Right lobe of liver (tissue), 6 donors: ENCODE data around the gene FAM227B. TPM values are rescaled to one million over a fixed set of nuclear protein-coding genes. Genes with fewer than 3 reads are reported as not detected.
"Not testable (repeated sequence)": the region's sequence is repeated elsewhere in the genome, so short reads cannot be mapped to it uniquely, and the experiment has no call there.

Source experiments
- ATAC-seq, 4 donors: fragments of 200-7000 bp; cut with Tn5 transposase; one replicate each; pipeline ENCODE4 v1.9.1; 2020; ENCODE audit warnings: mild to moderate bottlenecking in 4 of 4, moderate library complexity in 4 of 4
- DNase-seq, 3 donors: peaks; one replicate each; pipeline ENCODE4 v3.0.0-alpha.2; 2020
- H3K27ac ChIP-seq, 3 donors: fragments of 200-600 bp; one replicate each; pipeline ENCODE4 v1.8.0; 2022
- H3K27me3 ChIP-seq, 2 donors: fragments of 200-600 bp; one replicate each; pipeline ENCODE4 v1.8.0; 2022
- H3K36me3 ChIP-seq, 4 donors: fragments of 200-600 bp; sonication (generic) in 1 of 4; one replicate each; pipeline versions ENCODE4 v1.5.1 to v1.8.0; 2017 to 2022; ENCODE audit warnings: control low read depth in 1 of 4
- H3K4me1 ChIP-seq, 4 donors: fragments of 200-600 bp; sonication (generic) in 1 of 4; one replicate each; pipeline versions ENCODE4 v1.5.1 to v1.8.0; 2017 to 2022; ENCODE audit warnings: control low read depth in 1 of 4
- H3K4me3 ChIP-seq, 3 donors: fragments of 200-600 bp; one replicate each; pipeline ENCODE4 v1.8.0; 2022
- H3K9me3 ChIP-seq, 4 donors: fragments of 200-600 bp; sonication (generic) in 1 of 4; one replicate each; pipeline versions ENCODE4 v1.5.1 to v1.8.0; 2017 to 2022; ENCODE audit warnings: control low read depth in 1 of 4
- CTCF ChIP-seq, 4 donors: fragments of 200-600 bp in 3 of 4; fragments of 450-650 bp in 1 of 4; IDR thresholded peaks; one replicate each; pipeline versions ENCODE4 v1.5.1 to v1.8.0; 2016 to 2022; ENCODE audit warnings: antibody characterized with exemption in 4 of 4, mild to moderate bottlenecking in 2 of 4
- POLR2A ChIP-seq: fragments of 450-650 bp; IDR thresholded peaks from one replicate; pipeline ENCODE4 v1.6.1; 2017; ENCODE audit warnings: antibody characterized with exemption, mild to moderate bottlenecking
- WGBS: methylation state at CpG from one replicate; pipeline ENCODE4 v1.1.6; 2018; ENCODE audit warnings: low coverage, low lambda C conversion rate; ENCODE audit not compliant: insufficient coverage; ENCODE audit errors: missing lambda C conversion rate; 5-methylcytosine and 5-hydroxymethylcytosine counted together
- intact Hi-C, 2 donors: fragments of 100-400 bp; cut with DNase I; formaldehyde crosslinking; loops; one replicate each; pipeline versions ENCODE4 v1.11.2 to v1.14.1; 2022
- total RNA-seq, 6 experiments: library from RNA; depleted of rRNA in 2 of 6; stranded (reverse); fragments of >200 nt in 2 of 6; fragmentation: NEBNext Ultra II Directional in 3 of 6; extraction: Animal tissue kit (Norgen Biotek cat#: 25700) in 3 of 6; gene quantifications; one replicate each; pipeline versions ENCODE4 v1.1.0 to v1.2.4, GENCODE V29; 2016 to 2023
- donor health status: DM: no; HTN: yes; CAD: no.
- donor health status: DM: no; HTN: no; CAD: no.
- donor health status: DM: no; HTN: no; CAD: no.
- donor health status: DM: no; HTN: yes; CAD: no.
- donor health status: DM: no; HTN: yes; CAD: no.

Gene FAM227B
- total RNA-seq, 6 experiments from 2014 or later, result 1.3 to 3.2 (median 2.0) TPM

DNA sequence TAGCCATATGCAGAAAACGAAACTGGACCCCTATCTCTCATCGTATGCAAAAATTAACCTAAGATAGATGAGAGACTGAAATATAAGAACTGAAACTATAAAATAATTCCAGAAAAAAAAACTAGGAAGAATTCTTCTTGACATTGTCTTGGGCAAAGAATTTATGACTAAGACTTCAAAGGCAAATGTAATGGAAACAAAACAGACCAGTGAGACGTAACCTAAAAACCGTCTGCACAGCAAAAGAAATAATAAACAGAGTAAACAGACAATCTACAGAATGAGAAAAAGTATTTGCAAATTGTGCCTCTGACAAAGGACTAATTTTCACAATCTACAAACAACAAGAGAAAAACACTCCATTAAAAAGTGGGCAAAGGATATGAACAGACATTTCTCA, 92.3 kb downstream of the FAM227B start:
- no peak overlapping the region for H3K27ac ChIP-seq
- ATAC-seq (no peak), DNase-seq (no peak)
- H3K27me3 ChIP-seq, result no peaks in the 10 kb centered on the region
- intact Hi-C loops, result no loop called here
- H3K4me3 ChIP-seq, result no peak overlapping the region
- H3K36me3 ChIP-seq, result no peaks in the 10 kb centered on the region
- H3K9me3 ChIP-seq, result no peaks in the 10 kb centered on the region
- 68% methylated on average over 4 of the region's 4 CpGs for WGBS
- H3K4me1 ChIP-seq, result no peaks in the 10 kb centered on the region
- TF ChIP-seq CTCF (IDR thresholded peaks at IDR 0.05) (no peak), POLR2A (no peak)

DNA sequence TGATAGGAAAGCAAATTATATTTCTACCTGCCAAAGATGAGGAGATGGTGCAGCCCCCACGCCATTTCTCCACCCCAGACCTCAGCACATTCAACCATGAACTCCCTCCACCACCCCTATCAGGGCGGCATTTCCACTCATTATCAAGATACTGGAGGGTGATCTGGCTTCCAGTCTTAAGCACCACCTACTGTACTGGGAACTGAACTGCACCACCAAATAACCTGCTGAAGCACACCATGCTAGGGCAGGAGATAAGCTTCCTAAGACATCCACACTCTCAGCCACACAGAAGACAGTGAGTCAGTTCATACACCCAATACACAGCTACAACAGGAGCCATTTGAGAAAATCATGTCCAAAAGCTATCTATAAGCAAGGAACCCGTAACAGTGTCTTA, 98.8 kb downstream of the FAM227B start:
- intact Hi-C loops, result no loop called here
- Histone ChIP-seq H3K4me1 (no peaks in the 10 kb centered on the region), H3K27ac (no peak overlapping the region), H3K27me3 (no peaks in the 10 kb centered on the region), H3K9me3 (no peaks in the 10 kb centered on the region), H3K36me3 (no peaks in the 10 kb centered on the region), H3K4me3 (no peak overlapping the region)
- no peak for DNase-seq
- no peak for TF ChIP-seq POLR2A
- peak in 3 of 4 donors; percentile 10 to 38 (median 22) for TF ChIP-seq CTCF (IDR thresholded peaks at IDR 0.05)
- WGBS, result 40% methylated on average over 3 of the region's 3 CpGs
- peak; percentile 50 to 64 (median 52) for ATAC-seq

- H3K27me3 ChIP-seq, H3K27ac ChIP-seq, H3K36me3 ChIP-seq, H3K4me1 ChIP-seq, ATAC-seq, H3K4me3 ChIP-seq, DNase-seq, intact Hi-C loops, H3K9me3 ChIP-seq: not testable (repeated sequence)
- 73% methylated on average over 4 of the region's 4 CpGs for WGBS
Observed at GRCh38 chr15:49512739-49513138, 107.9 kb downstream of the FAM227B start.

DNA sequence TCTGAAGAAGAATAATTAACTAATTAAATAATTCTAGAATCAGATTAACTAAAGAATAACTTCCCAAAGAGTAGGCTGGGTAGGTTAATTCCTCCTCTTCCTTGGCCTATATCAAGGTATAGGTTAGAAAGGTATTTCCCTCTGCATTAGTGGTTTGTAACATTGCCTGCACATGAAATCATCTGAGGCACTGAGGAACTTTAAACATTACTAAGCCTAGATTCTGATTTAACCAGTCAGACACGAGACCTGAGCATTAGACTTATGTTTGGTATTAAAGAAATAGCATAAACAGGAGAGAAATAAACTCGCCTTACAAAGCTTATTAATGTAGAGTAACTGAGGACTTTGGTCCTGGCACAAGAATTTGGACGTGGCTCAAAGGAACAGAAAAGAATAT, 113.4 kb downstream of the FAM227B start:
- intact Hi-C loops, result no loop called here
- H3K4me3 ChIP-seq, result no peak overlapping the region
- TF ChIP-seq POLR2A, result no peak
- TF ChIP-seq CTCF (IDR thresholded peaks at IDR 0.05), result no peak
- no peaks in the 10 kb centered on the region for H3K27me3 ChIP-seq
- no peaks in the 10 kb centered on the region for H3K4me1 ChIP-seq
- ATAC-seq, result no peak
- H3K36me3 ChIP-seq, result no peaks in the 10 kb centered on the region
- 60% methylated on average over 3 of the region's 3 CpGs for WGBS
- no peak overlapping the region for H3K27ac ChIP-seq
- DNase-seq, result no peak
- no peaks in the 10 kb centered on the region for H3K9me3 ChIP-seq

DNA sequence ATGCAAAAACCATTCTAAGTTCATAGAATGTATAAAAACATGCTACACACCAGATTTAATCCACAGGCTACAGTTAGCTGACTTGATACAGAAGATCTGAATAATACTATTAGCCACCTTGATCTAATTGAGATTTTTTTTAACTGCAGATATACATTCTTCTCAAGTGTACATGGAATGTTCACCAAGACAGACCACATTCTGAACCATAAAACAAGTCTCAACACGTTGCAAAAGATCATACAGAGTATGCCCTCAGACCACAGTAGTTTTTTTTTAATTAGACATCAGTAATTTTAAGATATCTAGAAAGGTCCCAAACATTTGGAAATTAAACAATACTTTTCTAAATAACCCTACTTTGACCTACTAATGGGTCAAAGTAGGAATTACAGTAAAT, 114.3 kb downstream of the FAM227B start:
- Histone ChIP-seq H3K27ac (no peak overlapping the region), H3K27me3 (no peaks in the 10 kb centered on the region), H3K36me3 (no peaks in the 10 kb centered on the region), H3K4me1 (no peaks in the 10 kb centered on the region), H3K9me3 (no peaks in the 10 kb centered on the region), H3K4me3 (no peak overlapping the region)
- intact Hi-C loops, result no loop called here
- ATAC-seq, result no peak
- no peak for TF ChIP-seq POLR2A
- TF ChIP-seq CTCF (IDR thresholded peaks at IDR 0.05), result no peak
- DNase-seq, result no peak
- WGBS, result 29% methylated on average over 1 of the region's 1 CpG
